GM21528 (cell line): ENCODE results near the gene SF3B2.
"Not testable (repeated sequence)": the region's sequence is repeated elsewhere in the genome, so short reads cannot be mapped to it uniquely, and the experiment has no call there.

Experiments used
- ATAC-seq: cut with Tn5 transposase; IDR thresholded peaks from one replicate; pipeline ENCODE4 v1.9.1; 2021; ENCODE audit warnings: mild to moderate bottlenecking, moderate library complexity; ENCODE audit not compliant: unreplicated experiment, low FRiP score

The SF3B2 gene

GRCh38 chr11:66070604-66071380 lies 18.6 kb downstream of the SF3B2 start:
- ATAC-seq, result peak; percentile 14

- no peak for ATAC-seq
Observed at GRCh38 chr11:66071381-66071801, 19.2 kb downstream of the SF3B2 start.

- no peak for ATAC-seq
Observed at GRCh38 chr11:66072081-66072480, 19.9 kb downstream of the SF3B2 start.

GRCh38 chr11:66072518-66072917 lies 20.4 kb downstream of the SF3B2 start:
- no peak for ATAC-seq

GRCh38 chr11:66073669-66074068 lies 21.5 kb downstream of the SF3B2 start:
- no peak for ATAC-seq

- ATAC-seq, result no peak
Observed at GRCh38 chr11:66075273-66075672, 23.1 kb downstream of the SF3B2 start.

GRCh38 chr11:66076561-66076960 lies 24.4 kb downstream of the SF3B2 start:
- ATAC-seq, result no peak

GRCh38 chr11:66077927-66078326 lies 25.8 kb downstream of the SF3B2 start:
- ATAC-seq, result no peak

- not testable (repeated sequence) for ATAC-seq
Observed at GRCh38 chr11:66078949-66079348, 26.8 kb downstream of the SF3B2 start.

GRCh38 chr11:66080055-66080817 lies 28.1 kb downstream of the SF3B2 start:
- ATAC-seq, result no peak

- ATAC-seq, result no peak
Observed at GRCh38 chr11:66081505-66081904, 29.3 kb downstream of the SF3B2 start.

GRCh38 chr11:66082946-66083698 lies 31.0 kb downstream of the SF3B2 start:
- no peak for ATAC-seq

- no peak for ATAC-seq
Observed at GRCh38 chr11:66083767-66084166, 31.6 kb downstream of the SF3B2 start.

GRCh38 chr11:66084821-66085475 lies 32.8 kb downstream of the SF3B2 start:
- ATAC-seq, result no peak

- ATAC-seq, result no peak
Observed at GRCh38 chr11:66087148-66087908, 35.2 kb downstream of the SF3B2 start.

GRCh38 chr11:66089067-66089466 lies 36.9 kb downstream of the SF3B2 start:
- ATAC-seq, result no peak

GRCh38 chr11:66090288-66090687 lies 38.1 kb downstream of the SF3B2 start:
- ATAC-seq, result no peak

GRCh38 chr11:66092125-66092524 lies 40.0 kb downstream of the SF3B2 start:
- not testable (repeated sequence) for ATAC-seq

- ATAC-seq, result not testable (repeated sequence)
Observed at GRCh38 chr11:66099746-66100145, 47.6 kb downstream of the SF3B2 start.
